K562 (cell line): ENCODE results near the gene GPC2. TPM values are rescaled to one million over a fixed set of nuclear protein-coding genes. Genes with fewer than 3 reads are reported as not detected.

Experiments used
- CBX3 ChIP-seq, 2 experiments: IDR thresholded peaks; 1 replicate in 1 of 2; 2 replicates in 1 of 2; pipeline ENCODE4 v1.6.1; 2012; ENCODE audit warnings: inconsistent platforms in 2 of 2, low read length in 2 of 2, borderline replicate concordance in 1 of 2, control low read depth in 1 of 2
- DNMT1 ChIP-seq: fragments of 450-650 bp; IDR thresholded peaks from 2 replicates; pipeline ENCODE4 v1.6.1; 2016; ENCODE audit warnings: antibody characterized with exemption, mild to moderate bottlenecking
- ERF ChIP-seq: fragments of 450-650 bp; formaldehyde crosslinking; IDR thresholded peaks from 2 replicates; pipeline ENCODE4 v1.4.0; 2020; ENCODE audit warnings: mild to moderate bottlenecking, mixed read lengths
- GABPB1 ChIP-seq: sonication (generic); formaldehyde crosslinking; IDR thresholded peaks from 2 replicates; pipeline ENCODE4 v1.8.0; 2022; ENCODE audit warnings: mild to moderate bottlenecking, missing genetic modification reagents
- HDAC1 ChIP-seq, 2 experiments: fragments of 450-650 bp; IDR thresholded peaks; 2 replicates each; pipeline ENCODE4 v1.6.1; 2016 to 2017; ENCODE audit warnings: inconsistent platforms in 1 of 2, mild to moderate bottlenecking in 1 of 2, moderate library complexity in 1 of 2
- MTA1 ChIP-seq: fragments of 450-650 bp; IDR thresholded peaks from 2 replicates; pipeline ENCODE4 v1.6.1; 2017; ENCODE audit warnings: borderline replicate concordance
- NBN ChIP-seq: fragments of 450-650 bp; IDR thresholded peaks from 2 replicates; pipeline ENCODE4 v1.6.1; 2016; ENCODE audit warnings: low read depth, mild to moderate bottlenecking
- ZBTB12 ChIP-seq: fragments of 250-450 bp; sonication (Bioruptor Pico); IDR thresholded peaks from 2 replicates; pipeline ENCODE4 v1.4.0; 2020
- ZFPM2 ChIP-seq: fragments of 250-450 bp; sonication (Bioruptor Pico); IDR thresholded peaks from 2 replicates; pipeline ENCODE4 v1.5.1; 2022; ENCODE audit warnings: mild to moderate bottlenecking
- ZNF140 ChIP-seq: fragments of 250-450 bp; sonication (Bioruptor Pico); IDR thresholded peaks from 2 replicates; pipeline ENCODE4 v1.8.0; 2021; ENCODE audit warnings: moderate library complexity, mild to moderate bottlenecking, inconsistent platforms
- ZNF311 ChIP-seq: fragments of 250-450 bp; sonication (Bioruptor Pico); IDR thresholded peaks from 2 replicates; pipeline ENCODE4 v1.4.0; 2020; ENCODE audit warnings: mild to moderate bottlenecking, moderate library complexity
- ZNF583 ChIP-seq: fragments of 250-450 bp; sonication (Bioruptor Pico); IDR thresholded peaks from 2 replicates; pipeline ENCODE4 v1.4.0; 2020
- polyA plus RNA-seq, 8 experiments: library from polyadenylated mRNA; depleted of rRNA in 4 of 8; stranded (reverse) in 5 of 8; unstranded in 3 of 8; fragments of >200 nt; fragmentation: Nextera tagmentation in 2 of 8; fragmentation: Illumina TruSeq in 1 of 8; extraction: Ambion mirVana in 2 of 8; extraction: Trizol in 1 of 8; gene quantifications; 2 replicates each; pipeline versions ENCODE4 v1.2.1 to v1.2.3, GENCODE V29; 2011 to 2014; ENCODE audit warnings: inconsistent platforms in 1 of 8, missing spikeins in 1 of 8
- total RNA-seq, 7 experiments: library from RNA; depleted of rRNA in 6 of 7; stranded (reverse); fragments of >200 nt in 6 of 7; fragmentation: Illumina TruSeq in 2 of 7; extraction: Trizol in 2 of 7; gene quantifications; 2 replicates each; pipeline versions ENCODE4 v1.2.1 to v1.2.3, GENCODE V29; 2011 to 2021; ENCODE audit warnings: low replicate concordance in 1 of 7
- TF ChIP-seq, protein P1 (sequence below): fragments of 250-450 bp; sonication (Bioruptor Pico); IDR thresholded peaks from 2 replicates; pipeline ENCODE4 v1.8.0; 2021; ENCODE audit warnings: moderate library complexity, mild to moderate bottlenecking, inconsistent platforms
- TF ChIP-seq, protein P2 (sequence below): fragments of 450-650 bp; formaldehyde crosslinking; IDR thresholded peaks from 2 replicates; pipeline ENCODE4 v1.4.0; 2022; ENCODE audit warnings: mild to moderate bottlenecking, moderate library complexity
- TF ChIP-seq, protein P3 (sequence below): fragments of 450-650 bp; formaldehyde crosslinking; IDR thresholded peaks from 2 replicates; pipeline ENCODE4 v1.4.0; 2022; ENCODE audit warnings: missing genetic modification characterization
- TF ChIP-seq, protein P4 (sequence below): sonication (generic); formaldehyde crosslinking; IDR thresholded peaks from 2 replicates; pipeline ENCODE4 v1.8.1; 2023; ENCODE audit warnings: mild to moderate bottlenecking, missing genetic modification reagents
- TF ChIP-seq, protein P5 (sequence below), 2 experiments: fragments of 450-650 bp; IDR thresholded peaks; 2 replicates each; pipeline ENCODE4 v1.6.1; 2018; ENCODE audit warnings: mild to moderate bottlenecking in 2 of 2, low read depth in 1 of 2; ENCODE audit not compliant: partially characterized antibody in 2 of 2

The GPC2 gene
- total and polyA plus RNA-seq, 9 of the 15 experiments (the other 6 are each of a cell fraction or from before 2014, with no cell fraction given) = 0.06 to 7.7 (median 1.4) TPM; not detected in 1

DNA sequence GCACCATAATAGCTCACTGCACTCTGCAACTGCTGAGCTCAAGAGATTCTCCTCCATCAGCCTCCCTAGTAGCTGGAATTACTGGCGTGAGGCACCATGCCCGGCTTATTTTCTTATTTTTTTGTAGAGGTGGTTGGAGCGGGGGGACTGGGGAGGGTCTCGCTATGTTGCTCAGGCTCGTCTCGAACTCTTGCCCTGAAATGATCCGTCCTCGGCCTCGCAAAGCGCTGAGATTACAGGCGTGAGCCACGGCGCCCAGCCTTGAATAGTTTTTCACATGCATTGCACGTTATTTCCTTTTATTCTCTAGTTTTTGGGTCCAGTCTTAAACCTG lies 29.0 kb downstream of the GPC2 start (continued):
- TF ChIP-seq ZBTB12 (CRISPR knock-in tag) = no peak
- TF ChIP-seq, protein P1, sequence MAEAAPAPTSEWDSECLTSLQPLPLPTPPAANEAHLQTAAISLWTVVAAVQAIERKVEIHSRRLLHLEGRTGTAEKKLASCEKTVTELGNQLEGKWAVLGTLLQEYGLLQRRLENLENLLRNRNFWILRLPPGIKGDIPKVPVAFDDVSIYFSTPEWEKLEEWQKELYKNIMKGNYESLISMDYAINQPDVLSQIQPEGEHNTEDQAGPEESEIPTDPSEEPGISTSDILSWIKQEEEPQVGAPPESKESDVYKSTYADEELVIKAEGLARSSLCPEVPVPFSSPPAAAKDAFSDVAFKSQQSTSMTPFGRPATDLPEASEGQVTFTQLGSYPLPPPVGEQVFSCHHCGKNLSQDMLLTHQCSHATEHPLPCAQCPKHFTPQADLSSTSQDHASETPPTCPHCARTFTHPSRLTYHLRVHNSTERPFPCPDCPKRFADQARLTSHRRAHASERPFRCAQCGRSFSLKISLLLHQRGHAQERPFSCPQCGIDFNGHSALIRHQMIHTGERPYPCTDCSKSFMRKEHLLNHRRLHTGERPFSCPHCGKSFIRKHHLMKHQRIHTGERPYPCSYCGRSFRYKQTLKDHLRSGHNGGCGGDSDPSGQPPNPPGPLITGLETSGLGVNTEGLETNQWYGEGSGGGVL = no peak
- 0 out of 2 replicates have a peak, but pooled peaks have one; percentile 18 for TF ChIP-seq ZNF311
- no peak for TF ChIP-seq ZNF140 (CRISPR knock-in tag)
- TF ChIP-seq DNMT1 = no peak
- 0 out of 2 replicates have a peak, but pooled peaks have one; percentile 41 for TF ChIP-seq ZNF583
- no peak for TF ChIP-seq ZFPM2 (CRISPR knock-in tag)
- TF ChIP-seq, protein P2, sequence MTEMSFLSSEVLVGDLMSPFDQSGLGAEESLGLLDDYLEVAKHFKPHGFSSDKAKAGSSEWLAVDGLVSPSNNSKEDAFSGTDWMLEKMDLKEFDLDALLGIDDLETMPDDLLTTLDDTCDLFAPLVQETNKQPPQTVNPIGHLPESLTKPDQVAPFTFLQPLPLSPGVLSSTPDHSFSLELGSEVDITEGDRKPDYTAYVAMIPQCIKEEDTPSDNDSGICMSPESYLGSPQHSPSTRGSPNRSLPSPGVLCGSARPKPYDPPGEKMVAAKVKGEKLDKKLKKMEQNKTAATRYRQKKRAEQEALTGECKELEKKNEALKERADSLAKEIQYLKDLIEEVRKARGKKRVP (CRISPR knock-in tag) = 0 out of 2 replicates have a peak, but pooled peaks have one; percentile 42
- TF ChIP-seq HDAC1 (IDR thresholded peaks at IDR 0.05) = peak in 1 of 2 experiments; percentile 2; a peak in 1 of 4 replicates
- 0 out of 2 replicates have a peak, but pooled peaks have one; percentile 40 for TF ChIP-seq NBN
- TF ChIP-seq, protein P3, sequence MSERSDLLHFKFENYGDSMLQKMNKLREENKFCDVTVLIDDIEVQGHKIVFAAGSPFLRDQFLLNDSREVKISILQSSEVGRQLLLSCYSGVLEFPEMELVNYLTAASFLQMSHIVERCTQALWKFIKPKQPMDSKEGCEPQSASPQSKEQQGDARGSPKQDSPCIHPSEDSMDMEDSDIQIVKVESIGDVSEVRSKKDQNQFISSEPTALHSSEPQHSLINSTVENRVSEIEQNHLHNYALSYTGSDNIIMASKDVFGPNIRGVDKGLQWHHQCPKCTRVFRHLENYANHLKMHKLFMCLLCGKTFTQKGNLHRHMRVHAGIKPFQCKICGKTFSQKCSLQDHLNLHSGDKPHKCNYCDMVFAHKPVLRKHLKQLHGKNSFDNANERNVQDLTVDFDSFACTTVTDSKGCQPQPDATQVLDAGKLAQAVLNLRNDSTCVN = 0 out of 2 replicates have a peak, but pooled peaks have one; percentile 84
- TF ChIP-seq, protein P4, sequence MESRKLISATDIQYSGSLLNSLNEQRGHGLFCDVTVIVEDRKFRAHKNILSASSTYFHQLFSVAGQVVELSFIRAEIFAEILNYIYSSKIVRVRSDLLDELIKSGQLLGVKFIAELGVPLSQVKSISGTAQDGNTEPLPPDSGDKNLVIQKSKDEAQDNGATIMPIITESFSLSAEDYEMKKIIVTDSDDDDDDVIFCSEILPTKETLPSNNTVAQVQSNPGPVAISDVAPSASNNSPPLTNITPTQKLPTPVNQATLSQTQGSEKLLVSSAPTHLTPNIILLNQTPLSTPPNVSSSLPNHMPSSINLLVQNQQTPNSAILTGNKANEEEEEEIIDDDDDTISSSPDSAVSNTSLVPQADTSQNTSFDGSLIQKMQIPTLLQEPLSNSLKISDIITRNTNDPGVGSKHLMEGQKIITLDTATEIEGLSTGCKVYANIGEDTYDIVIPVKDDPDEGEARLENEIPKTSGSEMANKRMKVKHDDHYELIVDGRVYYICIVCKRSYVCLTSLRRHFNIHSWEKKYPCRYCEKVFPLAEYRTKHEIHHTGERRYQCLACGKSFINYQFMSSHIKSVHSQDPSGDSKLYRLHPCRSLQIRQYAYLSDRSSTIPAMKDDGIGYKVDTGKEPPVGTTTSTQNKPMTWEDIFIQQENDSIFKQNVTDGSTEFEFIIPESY (CRISPR knock-in tag) = peak; percentile 24; the same call in 1 of the 2 replicates
- no peak for TF ChIP-seq GABPB1 (CRISPR knock-in tag)
- 0 out of 2 replicates have a peak, but pooled peaks have one; percentile 56 for TF ChIP-seq ERF (CRISPR knock-in tag)
- TF ChIP-seq, protein P5, sequence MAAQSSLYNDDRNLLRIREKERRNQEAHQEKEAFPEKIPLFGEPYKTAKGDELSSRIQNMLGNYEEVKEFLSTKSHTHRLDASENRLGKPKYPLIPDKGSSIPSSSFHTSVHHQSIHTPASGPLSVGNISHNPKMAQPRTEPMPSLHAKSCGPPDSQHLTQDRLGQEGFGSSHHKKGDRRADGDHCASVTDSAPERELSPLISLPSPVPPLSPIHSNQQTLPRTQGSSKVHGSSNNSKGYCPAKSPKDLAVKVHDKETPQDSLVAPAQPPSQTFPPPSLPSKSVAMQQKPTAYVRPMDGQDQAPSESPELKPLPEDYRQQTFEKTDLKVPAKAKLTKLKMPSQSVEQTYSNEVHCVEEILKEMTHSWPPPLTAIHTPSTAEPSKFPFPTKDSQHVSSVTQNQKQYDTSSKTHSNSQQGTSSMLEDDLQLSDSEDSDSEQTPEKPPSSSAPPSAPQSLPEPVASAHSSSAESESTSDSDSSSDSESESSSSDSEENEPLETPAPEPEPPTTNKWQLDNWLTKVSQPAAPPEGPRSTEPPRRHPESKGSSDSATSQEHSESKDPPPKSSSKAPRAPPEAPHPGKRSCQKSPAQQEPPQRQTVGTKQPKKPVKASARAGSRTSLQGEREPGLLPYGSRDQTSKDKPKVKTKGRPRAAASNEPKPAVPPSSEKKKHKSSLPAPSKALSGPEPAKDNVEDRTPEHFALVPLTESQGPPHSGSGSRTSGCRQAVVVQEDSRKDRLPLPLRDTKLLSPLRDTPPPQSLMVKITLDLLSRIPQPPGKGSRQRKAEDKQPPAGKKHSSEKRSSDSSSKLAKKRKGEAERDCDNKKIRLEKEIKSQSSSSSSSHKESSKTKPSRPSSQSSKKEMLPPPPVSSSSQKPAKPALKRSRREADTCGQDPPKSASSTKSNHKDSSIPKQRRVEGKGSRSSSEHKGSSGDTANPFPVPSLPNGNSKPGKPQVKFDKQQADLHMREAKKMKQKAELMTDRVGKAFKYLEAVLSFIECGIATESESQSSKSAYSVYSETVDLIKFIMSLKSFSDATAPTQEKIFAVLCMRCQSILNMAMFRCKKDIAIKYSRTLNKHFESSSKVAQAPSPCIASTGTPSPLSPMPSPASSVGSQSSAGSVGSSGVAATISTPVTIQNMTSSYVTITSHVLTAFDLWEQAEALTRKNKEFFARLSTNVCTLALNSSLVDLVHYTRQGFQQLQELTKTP (IDR thresholded peaks at IDR 0.05; ENCODE audit: low read depth in 1 of 2, partially characterized antibody in 2 of 2) = peak in 1 of 2 experiments; percentile 64
- TF ChIP-seq MTA1 = 0 out of 2 replicates have a peak, but pooled peaks have one; percentile 30
- TF ChIP-seq CBX3 (IDR thresholded peaks at IDR 0.05; ENCODE audit: borderline replicate concordance in 1 of 2, low read length in 2 of 2) = no peak
